Measurements from ENCODE around the gene ELOVL1.

The ELOVL1 gene

DNA sequence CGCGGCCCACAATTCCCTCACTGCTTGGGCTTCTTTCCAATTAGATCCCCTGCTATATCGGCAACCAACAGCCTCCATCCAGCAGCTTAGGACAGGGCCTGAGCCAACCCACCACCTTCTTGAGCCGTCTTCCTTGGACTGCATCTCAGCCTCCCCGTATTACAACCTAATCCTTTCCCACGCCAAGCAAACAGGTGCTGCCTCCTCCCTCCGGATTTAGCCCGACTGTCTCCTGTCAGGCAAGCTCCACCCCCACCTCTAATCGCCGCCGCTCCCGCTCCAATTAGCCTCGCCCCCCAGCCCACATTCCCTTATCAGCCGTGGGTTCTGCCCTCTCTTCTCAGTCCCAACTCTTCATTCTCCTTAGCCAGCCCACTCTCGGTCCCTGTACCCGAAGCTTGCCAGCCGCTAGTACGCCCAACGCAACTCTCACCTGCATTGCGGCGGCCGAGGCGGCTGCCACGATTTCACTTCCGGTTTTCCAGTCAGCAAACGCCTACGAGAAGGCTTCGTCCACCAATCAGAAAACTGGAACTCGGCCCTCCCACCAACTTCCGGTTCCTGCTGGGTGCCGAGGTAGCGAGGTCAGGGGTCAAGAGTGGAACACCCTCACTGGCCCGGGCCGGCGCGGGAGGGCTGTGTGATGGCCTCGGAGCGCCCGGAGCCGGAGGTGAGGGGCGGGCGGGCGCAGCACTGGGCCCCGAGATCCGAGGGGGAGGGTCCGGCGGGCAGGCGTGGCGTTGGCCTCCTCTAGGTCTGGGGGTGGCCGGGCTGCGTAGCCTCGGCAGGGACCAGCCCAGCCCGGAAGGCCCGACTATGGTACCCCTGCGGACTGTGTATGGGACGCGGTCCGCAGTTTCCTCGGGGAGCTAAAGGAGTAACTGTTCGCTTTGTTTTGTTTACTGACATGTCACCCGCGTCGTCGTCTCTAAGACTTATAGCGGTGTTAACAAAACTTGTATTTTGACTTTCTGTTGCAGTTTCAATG lies 21.8 kb upstream of the ELOVL1 start, which contains the start of the genes MED8 and SZT2:
MED8 (minus strand) TSS at position 475 of the 988 bp plus-strand sequence; CDS start at position 439, 36 bp downstream.
SZT2 (plus strand) TSS at position 574 of the 988 bp plus-strand sequence; CDS start at position 644, 70 bp downstream.
- Histone ChIP-seq H3K27ac (ENCODE audit: low read depth, low read length) (peak within 1 kb of the TSS; percentile 18; the same call in 1 of the 2 replicates), H4K20me1 (ENCODE audit: control insufficient read depth, insufficient read depth, low read depth, low read length) (no peaks in the 10 kb centered on the region), H3K79me2 (ENCODE audit: control insufficient read depth, low read length) (peaks cover 47% of the 10 kb centered on the region), H3K27me3 (ENCODE audit: control insufficient read depth, low read length) (no peaks in the 10 kb centered on the region), H3K9me3 (ENCODE audit: control insufficient read depth, insufficient read depth, low read length) (no peaks in the 10 kb centered on the region), H3F3A (ENCODE audit: control insufficient read depth, insufficient read depth) (no peaks in the 10 kb centered on the region), H3K9me2 (replicated peaks; ENCODE audit: control insufficient read depth, low read length) (no peaks in the 10 kb centered on the region), H3K4me3 (ENCODE audit: low read length) (peak within 1 kb of the TSS; percentile 93), H3K36me3 (ENCODE audit: control insufficient read depth, low read length) (peaks cover 38% of the 10 kb centered on the region), H3K4me1 (ENCODE audit: control insufficient read depth, low read length) (peaks cover 21% of the 10 kb centered on the region), H3K4me2 (ENCODE audit: low read length) (peak within 1 kb of the TSS; percentile 75)
- TF ChIP-seq, protein P1, sequence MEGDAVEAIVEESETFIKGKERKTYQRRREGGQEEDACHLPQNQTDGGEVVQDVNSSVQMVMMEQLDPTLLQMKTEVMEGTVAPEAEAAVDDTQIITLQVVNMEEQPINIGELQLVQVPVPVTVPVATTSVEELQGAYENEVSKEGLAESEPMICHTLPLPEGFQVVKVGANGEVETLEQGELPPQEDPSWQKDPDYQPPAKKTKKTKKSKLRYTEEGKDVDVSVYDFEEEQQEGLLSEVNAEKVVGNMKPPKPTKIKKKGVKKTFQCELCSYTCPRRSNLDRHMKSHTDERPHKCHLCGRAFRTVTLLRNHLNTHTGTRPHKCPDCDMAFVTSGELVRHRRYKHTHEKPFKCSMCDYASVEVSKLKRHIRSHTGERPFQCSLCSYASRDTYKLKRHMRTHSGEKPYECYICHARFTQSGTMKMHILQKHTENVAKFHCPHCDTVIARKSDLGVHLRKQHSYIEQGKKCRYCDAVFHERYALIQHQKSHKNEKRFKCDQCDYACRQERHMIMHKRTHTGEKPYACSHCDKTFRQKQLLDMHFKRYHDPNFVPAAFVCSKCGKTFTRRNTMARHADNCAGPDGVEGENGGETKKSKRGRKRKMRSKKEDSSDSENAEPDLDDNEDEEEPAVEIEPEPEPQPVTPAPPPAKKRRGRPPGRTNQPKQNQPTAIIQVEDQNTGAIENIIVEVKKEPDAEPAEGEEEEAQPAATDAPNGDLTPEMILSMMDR (IDR thresholded peaks at IDR 0.05; ENCODE audit: low read depth, low read length, poor library complexity, severe bottlenecking): no peak
- no peak for TF ChIP-seq EZH2phosphoT487 (IDR thresholded peaks at IDR 0.05; ENCODE audit: borderline replicate concordance, low read length)

DNA sequence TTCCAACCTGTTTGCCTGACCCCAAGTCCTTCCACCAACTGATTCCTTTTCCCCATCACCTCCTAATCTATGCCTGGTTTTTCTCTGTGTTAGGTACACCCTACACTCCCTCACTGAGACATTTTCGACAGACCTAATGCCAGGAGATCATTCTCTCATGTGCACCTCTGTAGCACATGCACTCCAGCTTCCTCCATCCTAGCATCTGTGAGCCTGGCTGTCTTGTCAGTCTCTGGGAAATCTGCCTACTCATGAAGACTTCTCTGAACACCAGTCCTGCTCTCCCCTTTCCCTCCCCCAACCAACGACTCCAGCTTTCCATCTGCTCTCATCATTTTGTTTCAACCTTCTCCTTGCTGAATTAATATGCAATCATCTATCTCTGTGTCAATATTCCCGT lies 20.8 kb upstream of the ELOVL1 start:
- H3F3A ChIP-seq (ENCODE audit: control insufficient read depth, insufficient read depth): no peaks in the 10 kb centered on the region
- TF ChIP-seq EZH2phosphoT487 (IDR thresholded peaks at IDR 0.05; ENCODE audit: borderline replicate concordance, low read length): no peak
- TF ChIP-seq, protein P1 (IDR thresholded peaks at IDR 0.05; ENCODE audit: low read depth, low read length, poor library complexity, severe bottlenecking): no peak
- peak overlapping the region; percentile 93 for H3K4me3 ChIP-seq (ENCODE audit: low read length)
- H3K4me2 ChIP-seq (ENCODE audit: low read length): peak overlapping the region; percentile 75
- peaks cover 48% of the 10 kb centered on the region for H3K36me3 ChIP-seq (ENCODE audit: control insufficient read depth, low read length)
- no peak overlapping the region for H3K27ac ChIP-seq (ENCODE audit: low read depth, low read length)
- H3K9me3 ChIP-seq (ENCODE audit: control insufficient read depth, insufficient read depth, low read length): no peaks in the 10 kb centered on the region
- no peaks in the 10 kb centered on the region for H3K9me2 ChIP-seq (replicated peaks; ENCODE audit: control insufficient read depth, low read length)
- peaks cover 21% of the 10 kb centered on the region for H3K4me1 ChIP-seq (ENCODE audit: control insufficient read depth, low read length)
- no peaks in the 10 kb centered on the region for H4K20me1 ChIP-seq (ENCODE audit: control insufficient read depth, insufficient read depth, low read depth, low read length)
- H3K27me3 ChIP-seq (ENCODE audit: control insufficient read depth, low read length): no peaks in the 10 kb centered on the region
- H3K79me2 ChIP-seq (ENCODE audit: control insufficient read depth, low read length): peaks cover 47% of the 10 kb centered on the region

DNA sequence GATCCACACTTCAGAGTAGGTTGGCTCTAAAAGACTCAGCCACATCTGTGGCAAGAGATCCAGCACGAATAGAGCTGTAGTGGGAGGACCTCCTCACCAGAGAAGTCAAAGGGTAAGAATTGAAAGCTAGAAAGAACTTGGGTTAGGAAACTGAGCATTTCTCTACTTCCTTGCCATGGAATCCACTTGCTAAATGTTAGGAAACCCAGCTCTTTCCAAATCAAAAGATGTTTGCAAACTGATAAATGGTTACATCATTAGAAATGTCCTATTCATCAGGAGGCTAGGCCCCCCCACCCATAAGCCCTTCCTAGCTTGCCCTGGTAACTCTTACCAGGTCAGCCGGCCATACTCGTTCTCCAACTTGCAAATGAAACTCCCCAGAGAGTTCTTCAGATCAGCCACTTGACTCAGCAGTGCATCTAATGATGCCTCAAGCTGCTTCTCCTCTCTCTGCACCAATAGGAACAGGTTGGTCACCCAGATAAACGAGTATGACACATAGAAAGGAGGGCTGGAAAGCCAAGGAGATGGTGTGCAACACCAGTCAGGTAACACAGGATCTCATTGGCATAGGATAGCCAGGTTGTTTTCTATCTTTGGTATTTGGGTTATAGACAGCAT lies 20.3 kb upstream of the ELOVL1 start:
- Histone ChIP-seq H3K27me3 (ENCODE audit: control insufficient read depth, low read length) (no peaks in the 10 kb centered on the region), H4K20me1 (ENCODE audit: control insufficient read depth, insufficient read depth, low read depth, low read length) (no peaks in the 10 kb centered on the region), H3K9me3 (ENCODE audit: control insufficient read depth, insufficient read depth, low read length) (no peaks in the 10 kb centered on the region), H3K79me2 (ENCODE audit: control insufficient read depth, low read length) (peaks cover 43% of the 10 kb centered on the region), H3K4me1 (ENCODE audit: control insufficient read depth, low read length) (peaks cover 21% of the 10 kb centered on the region), H3K9me2 (replicated peaks; ENCODE audit: control insufficient read depth, low read length) (no peaks in the 10 kb centered on the region), H3K27ac (ENCODE audit: low read depth, low read length) (no peak overlapping the region), H3F3A (ENCODE audit: control insufficient read depth, insufficient read depth) (no peaks in the 10 kb centered on the region), H3K4me3 (ENCODE audit: low read length) (peak overlapping the region; percentile 93), H3K4me2 (ENCODE audit: low read length) (peak overlapping the region; percentile 75), H3K36me3 (ENCODE audit: control insufficient read depth, low read length) (peaks cover 53% of the 10 kb centered on the region)
- TF ChIP-seq, protein P1 (IDR thresholded peaks at IDR 0.05; ENCODE audit: low read depth, low read length, poor library complexity, severe bottlenecking): no peak
- no peak for TF ChIP-seq EZH2phosphoT487 (IDR thresholded peaks at IDR 0.05; ENCODE audit: borderline replicate concordance, low read length)
